ENCODE results near the gene KBTBD4.
"Not testable (repeated sequence)": the region's sequence is repeated elsewhere in the genome, so short reads cannot be mapped to it uniquely, and the experiment has no call there.

Gene KBTBD4

GRCh38 chr11:47571357-47571729 lies 7.4 kb downstream of the KBTBD4 start:
- no peak for TF ChIP-seq CTCF (IDR thresholded peaks at IDR 0.05; ENCODE audit: borderline replicate concordance, insufficient read depth, low read depth, low read length)
- no peak overlapping the region for H3K4me3 ChIP-seq (ENCODE audit: low read depth, low read length)

GRCh38 chr11:47570651-47571356 lies 8.0 kb downstream of the KBTBD4 start:
- H3K4me3 ChIP-seq (ENCODE audit: low read depth, low read length) = no peak overlapping the region
- no peak for TF ChIP-seq CTCF (IDR thresholded peaks at IDR 0.05; ENCODE audit: borderline replicate concordance, insufficient read depth, low read depth, low read length)

GRCh38 chr11:47569646-47570045 lies 9.1 kb downstream of the KBTBD4 start:
- no peak for TF ChIP-seq CTCF (IDR thresholded peaks at IDR 0.05; ENCODE audit: borderline replicate concordance, insufficient read depth, low read depth, low read length)
- H3K4me3 ChIP-seq (ENCODE audit: low read depth, low read length) = no peak overlapping the region

- H3K4me3 ChIP-seq (ENCODE audit: low read depth, low read length) = peak overlapping the region; percentile 94
- TF ChIP-seq CTCF (IDR thresholded peaks at IDR 0.05; ENCODE audit: borderline replicate concordance, insufficient read depth, low read depth, low read length) = no peak
Observed at GRCh38 chr11:47566149-47566698, 12.5 kb downstream of the KBTBD4 start.

GRCh38 chr11:47565340-47566148 lies 13.2 kb downstream of the KBTBD4 start, which contains the start of gene PTPMT1:
Gene PTPMT1 (plus strand): TSS chr11:47565599. CDS start chr11:47565623, 24 bp downstream.
- H3K4me3 ChIP-seq (ENCODE audit: low read depth, low read length) = peak within 1 kb of the TSS; percentile 94
- no peak for TF ChIP-seq CTCF (IDR thresholded peaks at IDR 0.05; ENCODE audit: borderline replicate concordance, insufficient read depth, low read depth, low read length)

- peak overlapping the region; percentile 94 for H3K4me3 ChIP-seq (ENCODE audit: low read depth, low read length)
- no peak for TF ChIP-seq CTCF (IDR thresholded peaks at IDR 0.05; ENCODE audit: borderline replicate concordance, insufficient read depth, low read depth, low read length)
Observed at GRCh38 chr11:47564933-47565339, 13.8 kb downstream of the KBTBD4 start.

GRCh38 chr11:47564366-47564765 lies 14.4 kb downstream of the KBTBD4 start:
- not testable (repeated sequence) for H3K4me3 ChIP-seq (ENCODE audit: low read depth, low read length)

- not testable (repeated sequence) for H3K4me3 ChIP-seq (ENCODE audit: low read depth, low read length)
Observed at GRCh38 chr11:47562393-47562792, 16.4 kb downstream of the KBTBD4 start.
